Bronchial smooth muscle cell (primary cell): ENCODE results near the gene ARSK. TPM values are rescaled to one million over a fixed set of nuclear protein-coding genes. Genes with fewer than 3 reads are reported as not detected.

ENCODE experiments used
- total RNA-seq: library from RNA; depleted of rRNA; stranded (reverse); fragments of >200 nt; gene quantifications from 2 replicates; pipeline ENCODE4 v1.2.1, GENCODE V29; 2014

ARSK gene, protein sequence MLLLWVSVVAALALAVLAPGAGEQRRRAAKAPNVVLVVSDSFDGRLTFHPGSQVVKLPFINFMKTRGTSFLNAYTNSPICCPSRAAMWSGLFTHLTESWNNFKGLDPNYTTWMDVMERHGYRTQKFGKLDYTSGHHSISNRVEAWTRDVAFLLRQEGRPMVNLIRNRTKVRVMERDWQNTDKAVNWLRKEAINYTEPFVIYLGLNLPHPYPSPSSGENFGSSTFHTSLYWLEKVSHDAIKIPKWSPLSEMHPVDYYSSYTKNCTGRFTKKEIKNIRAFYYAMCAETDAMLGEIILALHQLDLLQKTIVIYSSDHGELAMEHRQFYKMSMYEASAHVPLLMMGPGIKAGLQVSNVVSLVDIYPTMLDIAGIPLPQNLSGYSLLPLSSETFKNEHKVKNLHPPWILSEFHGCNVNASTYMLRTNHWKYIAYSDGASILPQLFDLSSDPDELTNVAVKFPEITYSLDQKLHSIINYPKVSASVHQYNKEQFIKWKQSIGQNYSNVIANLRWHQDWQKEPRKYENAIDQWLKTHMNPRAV
- 7.1 and 8.5 TPM in 2 replicates for total RNA-seq

GRCh38 chr5:95554647-95555548 lies at the start of gene ARSK, which contains the start of gene SKIC3:
Gene ARSK (plus strand): TSS chr5:95555101. CDS start chr5:95555279, 178 bp downstream.
Gene SKIC3 (minus strand): TSS chr5:95554977. CDS start chr5:95547150, 7,827 bp downstream.

DNA sequence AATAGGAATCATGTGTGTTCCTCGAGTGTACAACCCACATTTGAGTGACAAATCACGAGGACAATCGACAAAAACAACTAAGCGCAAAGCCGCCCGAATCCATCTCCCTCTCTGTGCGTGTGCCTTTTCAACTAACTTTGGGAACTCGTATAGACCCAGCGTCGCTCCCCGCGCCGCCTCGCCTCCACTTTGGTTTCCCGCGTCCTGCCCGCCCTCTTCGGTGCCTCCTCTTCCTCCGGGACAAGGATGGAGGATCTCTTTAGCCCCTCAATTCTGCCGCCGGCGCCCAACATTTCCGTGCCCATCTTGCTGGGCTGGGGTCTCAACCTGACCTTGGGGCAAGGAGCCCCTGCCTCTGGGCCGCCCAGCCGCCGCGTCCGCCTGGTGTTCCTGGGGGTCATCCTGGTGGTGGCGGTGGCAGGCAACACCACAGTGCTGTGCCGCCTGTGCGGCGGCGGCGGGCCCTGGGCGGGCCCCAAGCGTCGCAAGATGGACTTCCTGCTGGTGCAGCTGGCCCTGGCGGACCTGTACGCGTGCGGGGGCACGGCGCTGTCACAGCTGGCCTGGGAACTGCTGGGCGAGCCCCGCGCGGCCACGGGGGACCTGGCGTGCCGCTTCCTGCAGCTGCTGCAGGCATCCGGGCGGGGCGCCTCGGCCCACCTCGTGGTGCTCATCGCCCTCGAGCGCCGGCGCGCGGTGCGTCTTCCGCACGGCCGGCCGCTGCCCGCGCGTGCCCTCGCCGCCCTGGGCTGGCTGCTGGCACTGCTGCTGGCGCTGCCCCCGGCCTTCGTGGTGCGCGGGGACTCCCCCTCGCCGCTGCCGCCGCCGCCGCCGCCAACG lies 65.3 kb downstream of the ARSK start, which contains the start of gene GPR150:
Gene GPR150, plus strand, starts transcription at position 58 of the 840 bp plus-strand sequence. Its CDS starts 189 bp downstream, at position 247.

GRCh38 chr5:95646569-95647431 lies 91.9 kb downstream of the ARSK start, which contains the start of gene RFESD:
Gene RFESD (plus strand): TSS chr5:95646777. CDS start chr5:95652272, 5,495 bp downstream.

Other genes with a start within 250 kb of the ARSK start
- gene FAM81B, start 163.7 kb upstream of the ARSK start, total RNA-seq = not detected in 2 replicates
- 117 and 149 TPM in 2 replicates for gene SKIC3, start 124 bp upstream of the ARSK start, total RNA-seq
- under 0.01 and 0.32 TPM in 2 replicates for gene GPR150, start 65.0 kb downstream of the ARSK start, total RNA-seq
- 3.2 and 3.6 TPM in 2 replicates for gene RFESD, start 91.7 kb downstream of the ARSK start, total RNA-seq
- gene SPATA9, start 127.9 kb downstream of the ARSK start, total RNA-seq = 0.43 and 0.47 TPM in 2 replicates
- 211 and 296 TPM in 2 replicates for gene RHOBTB3, start 176.2 kb downstream of the ARSK start, total RNA-seq